Uterus (tissue), 4 donors: ENCODE results near the gene KCNJ11. TPM values are rescaled to one million over a fixed set of nuclear protein-coding genes. Genes with fewer than 3 reads are reported as not detected.

Experiments
- DNase-seq, 2 donors: peaks; one replicate each; pipeline ENCODE4 v3.0.0-alpha.2; 2019 to 2020
- H3K27ac ChIP-seq, 2 donors: fragments of 200-600 bp; sonication (generic); 1 replicate in 1 of 2; 2 replicates in 1 of 2; pipeline ENCODE4 v1.5.1; 2016 to 2018
- H3K27me3 ChIP-seq, 2 donors: fragments of 200-600 bp; sonication (generic); one replicate each; pipeline ENCODE4 v1.5.1; 2018 to 2019; ENCODE audit warnings: control low read depth in 1 of 2
- H3K36me3 ChIP-seq, 2 donors: fragments of 200-600 bp; sonication (generic); one replicate each; pipeline ENCODE4 v1.5.1; 2019; ENCODE audit warnings: control low read depth in 1 of 2
- H3K4me1 ChIP-seq, 2 donors: fragments of 200-600 bp; sonication (generic); one replicate each; pipeline ENCODE4 v1.5.1; 2018 to 2019; ENCODE audit warnings: control low read depth in 1 of 2
- H3K4me3 ChIP-seq, 2 donors: fragments of 200-600 bp; sonication (generic); 1 replicate in 1 of 2; 2 replicates in 1 of 2; pipeline ENCODE4 v1.5.1; 2018 to 2019; ENCODE audit warnings: mild to moderate bottlenecking in 1 of 2
- H3K9me3 ChIP-seq, 2 donors: fragments of 200-600 bp; sonication (generic); one replicate each; pipeline ENCODE4 v1.5.1; 2019; ENCODE audit warnings: control low read depth in 1 of 2
- POLR2A ChIP-seq, 2 donors: fragments of 450-650 bp; IDR thresholded peaks; one replicate each; pipeline ENCODE4 v1.6.1; 2016; ENCODE audit warnings: antibody characterized with exemption in 2 of 2, mild to moderate bottlenecking in 1 of 2, moderate library complexity in 1 of 2
- intact Hi-C: fragments of 100-400 bp; cut with DNase I; formaldehyde crosslinking; loops from one replicate; pipeline ENCODE4 v1.15.1; 2023; ENCODE audit warnings: low total_unique reads
- total RNA-seq, 4 donors: library from RNA; depleted of rRNA in 3 of 4; stranded (reverse); fragments of >200 nt in 3 of 4; gene quantifications; one replicate each; pipeline versions ENCODE4 v1.1.0 to v1.2.4, GENCODE V29; 2014 to 2023
- TF ChIP-seq, protein P1 (sequence below), 4 experiments: fragments of 200-600 bp in 2 of 4; fragments of 450-650 bp in 2 of 4; sonication (generic) in 2 of 4; IDR thresholded peaks; one replicate each; pipeline ENCODE4 v1.5.1; 2016 to 2019; ENCODE audit warnings: antibody characterized with exemption in 4 of 4, mild to moderate bottlenecking in 2 of 4, moderate library complexity in 1 of 4
- donor health status: DM: yes; HTN: yes; CAD: no.

KCNJ11 gene
- total RNA-seq, 4 donors from 2014 or later: 0.83 to 3.9 TPM; not detected in 2

DNA sequence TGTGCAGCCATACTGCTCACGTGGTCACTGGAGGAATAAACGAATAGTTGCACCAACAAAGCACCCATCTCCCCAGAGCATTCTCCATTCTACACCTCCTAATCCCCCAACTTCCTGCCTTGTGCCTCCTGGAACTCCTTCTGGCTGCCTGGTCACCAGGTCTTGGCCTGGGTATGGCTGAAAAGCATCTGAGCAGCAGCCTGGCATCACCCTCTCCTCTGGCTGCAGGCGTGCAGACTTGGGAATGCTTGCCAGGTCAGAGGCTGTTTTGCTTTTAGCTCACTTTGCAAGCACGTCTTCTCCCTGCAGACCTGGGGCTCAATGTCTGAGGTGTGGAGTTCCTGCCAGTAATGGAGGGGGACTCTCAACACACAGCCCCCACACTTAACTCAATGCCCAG lies 33.3 kb upstream of the KCNJ11 start:
- intact Hi-C loops: no loop called here
- no peak overlapping the region for H3K4me3 ChIP-seq
- H3K36me3 ChIP-seq: no peaks in the 10 kb centered on the region
- H3K27me3 ChIP-seq: no peaks in the 10 kb centered on the region
- TF ChIP-seq, protein P1, sequence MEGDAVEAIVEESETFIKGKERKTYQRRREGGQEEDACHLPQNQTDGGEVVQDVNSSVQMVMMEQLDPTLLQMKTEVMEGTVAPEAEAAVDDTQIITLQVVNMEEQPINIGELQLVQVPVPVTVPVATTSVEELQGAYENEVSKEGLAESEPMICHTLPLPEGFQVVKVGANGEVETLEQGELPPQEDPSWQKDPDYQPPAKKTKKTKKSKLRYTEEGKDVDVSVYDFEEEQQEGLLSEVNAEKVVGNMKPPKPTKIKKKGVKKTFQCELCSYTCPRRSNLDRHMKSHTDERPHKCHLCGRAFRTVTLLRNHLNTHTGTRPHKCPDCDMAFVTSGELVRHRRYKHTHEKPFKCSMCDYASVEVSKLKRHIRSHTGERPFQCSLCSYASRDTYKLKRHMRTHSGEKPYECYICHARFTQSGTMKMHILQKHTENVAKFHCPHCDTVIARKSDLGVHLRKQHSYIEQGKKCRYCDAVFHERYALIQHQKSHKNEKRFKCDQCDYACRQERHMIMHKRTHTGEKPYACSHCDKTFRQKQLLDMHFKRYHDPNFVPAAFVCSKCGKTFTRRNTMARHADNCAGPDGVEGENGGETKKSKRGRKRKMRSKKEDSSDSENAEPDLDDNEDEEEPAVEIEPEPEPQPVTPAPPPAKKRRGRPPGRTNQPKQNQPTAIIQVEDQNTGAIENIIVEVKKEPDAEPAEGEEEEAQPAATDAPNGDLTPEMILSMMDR (IDR thresholded peaks at IDR 0.05): no peak
- no peak for TF ChIP-seq POLR2A (IDR thresholded peaks at IDR 0.05)
- no peak overlapping the region for H3K27ac ChIP-seq
- H3K9me3 ChIP-seq: no peaks in the 10 kb centered on the region
- no peak for DNase-seq
- no peaks in the 10 kb centered on the region for H3K4me1 ChIP-seq

DNA sequence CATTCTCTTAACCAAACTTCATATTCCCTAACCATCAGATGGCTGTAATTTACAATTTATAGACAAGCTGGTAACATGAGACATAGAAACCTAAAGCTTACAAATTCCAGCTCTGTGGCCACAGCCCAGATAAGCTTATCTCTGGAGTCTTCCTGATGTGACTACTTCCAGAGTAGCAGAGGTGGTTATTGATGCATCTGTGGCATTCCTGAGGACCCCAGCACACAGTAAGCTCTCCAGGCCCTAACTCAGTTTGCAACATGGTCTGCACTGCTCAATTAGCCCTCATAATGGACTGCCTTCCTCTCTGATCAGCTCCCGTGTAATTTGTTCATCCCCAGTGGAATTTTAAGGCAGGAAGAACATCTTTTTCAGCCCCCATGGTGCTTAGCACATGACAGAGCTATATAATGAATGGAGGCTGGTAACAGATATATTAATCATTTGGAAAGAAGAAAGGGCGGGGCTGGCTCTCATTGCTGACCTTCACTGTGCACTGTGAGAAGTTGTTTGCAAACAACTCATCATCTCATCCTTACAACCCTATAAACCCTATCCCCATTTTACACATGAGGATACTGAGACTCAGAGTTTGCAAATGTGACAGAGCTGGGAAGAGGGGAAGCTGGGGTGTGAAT lies 30.1 kb upstream of the KCNJ11 start:
- no peak overlapping the region for H3K4me3 ChIP-seq
- TF ChIP-seq POLR2A (IDR thresholded peaks at IDR 0.05): no peak
- TF ChIP-seq, protein P1 (IDR thresholded peaks at IDR 0.05): no peak
- intact Hi-C loops: no loop called here
- H3K9me3 ChIP-seq: no peaks in the 10 kb centered on the region
- no peak for DNase-seq
- no peak overlapping the region for H3K27ac ChIP-seq
- H3K4me1 ChIP-seq: no peaks in the 10 kb centered on the region
- H3K36me3 ChIP-seq: no peaks in the 10 kb centered on the region
- no peaks in the 10 kb centered on the region for H3K27me3 ChIP-seq

DNA sequence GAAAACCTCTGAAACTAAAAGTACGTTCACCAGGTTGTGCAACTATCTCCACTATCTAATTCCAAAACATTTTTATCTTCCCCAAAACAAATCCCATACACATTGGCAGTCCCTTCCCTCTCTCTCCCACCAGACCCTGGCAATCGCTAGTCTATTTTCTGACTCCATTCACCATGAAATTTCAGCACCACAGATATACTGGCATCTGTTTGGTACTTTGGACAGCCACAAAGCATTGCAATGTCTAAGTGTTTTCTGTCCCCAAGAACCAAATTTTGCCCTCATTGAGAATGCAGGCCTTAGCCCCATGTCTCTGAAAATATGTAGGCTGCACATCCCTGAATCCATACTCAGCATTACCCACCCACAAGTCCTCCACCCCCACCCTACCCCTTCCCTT lies 28.0 kb upstream of the KCNJ11 start:
- Histone ChIP-seq H3K4me3 (no peak overlapping the region), H3K27ac (no peak overlapping the region), H3K36me3 (no peaks in the 10 kb centered on the region), H3K9me3 (no peaks in the 10 kb centered on the region), H3K27me3 (no peaks in the 10 kb centered on the region), H3K4me1 (no peaks in the 10 kb centered on the region)
- TF ChIP-seq, protein P1 (IDR thresholded peaks at IDR 0.05): no peak
- TF ChIP-seq POLR2A (IDR thresholded peaks at IDR 0.05): no peak
- intact Hi-C loops: no loop called here
- DNase-seq: no peak

DNA sequence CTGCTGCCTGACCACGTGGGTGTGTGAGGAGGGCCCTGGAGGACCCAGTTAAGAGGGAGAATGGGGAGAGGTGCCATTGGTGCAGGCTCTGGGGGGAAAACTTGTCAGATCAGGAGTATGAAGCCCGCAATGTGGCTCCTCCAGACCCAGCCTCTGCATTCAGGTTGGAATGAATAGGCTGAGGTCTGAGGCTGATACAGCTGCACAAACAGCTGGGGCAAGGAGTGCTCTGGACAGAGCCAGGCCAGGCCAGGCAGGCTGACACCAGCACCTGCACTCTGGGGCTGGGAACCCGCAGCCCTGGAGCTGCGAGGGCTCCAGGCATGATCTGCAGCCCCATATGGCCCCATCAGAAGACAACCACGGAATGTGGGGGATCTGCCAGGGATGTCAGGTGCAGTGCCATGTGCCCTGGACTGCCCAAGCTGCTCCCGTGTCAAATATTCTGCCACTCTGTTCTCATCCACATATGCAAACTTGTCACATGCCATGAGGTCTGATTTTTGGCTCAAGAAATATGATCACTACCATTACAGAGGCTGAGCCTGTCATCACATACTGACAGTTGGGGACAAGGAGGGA lies 27.2 kb upstream of the KCNJ11 start:
- no peak for TF ChIP-seq POLR2A (IDR thresholded peaks at IDR 0.05)
- TF ChIP-seq, protein P1 (IDR thresholded peaks at IDR 0.05): no peak
- no peak overlapping the region for H3K27ac ChIP-seq
- no peak for DNase-seq
- H3K4me3 ChIP-seq: no peak overlapping the region
- H3K4me1 ChIP-seq: no peaks in the 10 kb centered on the region
- no peaks in the 10 kb centered on the region for H3K9me3 ChIP-seq
- intact Hi-C loops: no loop called here
- H3K27me3 ChIP-seq: no peaks in the 10 kb centered on the region
- no peaks in the 10 kb centered on the region for H3K36me3 ChIP-seq

DNA sequence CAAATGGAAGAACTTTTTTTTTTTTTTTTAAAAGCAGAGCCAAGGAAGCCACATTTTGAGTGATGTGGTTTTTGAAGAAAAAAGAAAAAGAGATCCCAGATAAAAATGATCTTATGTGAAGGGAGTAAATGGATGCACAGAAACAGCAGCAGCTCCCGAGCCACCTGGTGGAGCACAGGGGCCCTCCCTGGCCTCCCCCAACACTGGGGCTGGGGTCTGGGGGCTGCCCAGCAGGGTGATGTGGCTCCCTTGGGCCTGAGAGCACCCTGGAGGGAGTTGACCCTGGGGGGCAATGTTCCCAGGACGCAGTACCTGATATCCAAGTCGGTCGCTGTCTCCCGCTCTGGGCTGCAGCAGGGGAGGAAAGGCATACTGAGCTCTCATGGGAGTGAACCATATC lies 26.5 kb upstream of the KCNJ11 start:
- DNase-seq: no peak
- no peak overlapping the region for H3K27ac ChIP-seq
- no peaks in the 10 kb centered on the region for H3K27me3 ChIP-seq
- H3K4me3 ChIP-seq: no peak overlapping the region
- intact Hi-C loops: no loop called here
- H3K4me1 ChIP-seq: no peaks in the 10 kb centered on the region
- no peaks in the 10 kb centered on the region for H3K9me3 ChIP-seq
- H3K36me3 ChIP-seq: no peaks in the 10 kb centered on the region
- TF ChIP-seq, protein P1 (IDR thresholded peaks at IDR 0.05): no peak
